Erythroblast (primary cell): Measurements from ENCODE around the gene ANXA8L1.
"Not testable (repeated sequence)": the region's sequence is repeated elsewhere in the genome, so short reads cannot be mapped to it uniquely, and the experiment has no call there.

ENCODE experiments used
- GATA1 ChIP-seq: IDR thresholded peaks from 2 replicates; pipeline ENCODE4 v1.6.1; 2011; ENCODE audit warnings: low read depth, mild to moderate bottlenecking, control low read depth, low read length, moderate library complexity
- POLR2A ChIP-seq: IDR thresholded peaks from 2 replicates; pipeline ENCODE4 v1.6.1; 2011; ENCODE audit warnings: mild to moderate bottlenecking, low read length

GRCh38 chr10:46418283-46418682, 42.7 kb downstream of the ANXA8L1 start:
- not testable (repeated sequence) for TF ChIP-seq POLR2A, GATA1
